Right cardiac atrium (tissue), 5 donors: ENCODE measurements around the gene IL17RB. TPM values are rescaled to one million over a fixed set of nuclear protein-coding genes. Genes with fewer than 3 reads are reported as not detected.
A peak's percentile ranks its signal among the peaks of the same experiment; 100 is the strongest.

Experiments
- ATAC-seq, 2 donors: fragments of 200-7000 bp; cut with Tn5 transposase; one replicate each; pipeline versions ENCODE4 v1.8.0 to v1.9.1; 2020; ENCODE audit warnings: moderate library complexity in 2 of 2, mild to moderate bottlenecking in 1 of 2
- DNase-seq, 3 donors: peaks; one replicate each; pipeline ENCODE4 v3.0.0-alpha.2; 2020
- H3K27ac ChIP-seq: one replicate; pipeline ENCODE4 v1.5.1; 2013; ENCODE audit warnings: mild to moderate bottlenecking, low read length, control low read depth, moderate library complexity
- H3K27me3 ChIP-seq: one replicate; pipeline ENCODE4 v1.6.1; 2013; ENCODE audit not compliant: control insufficient read depth, insufficient read depth
- H3K4me1 ChIP-seq: one replicate; pipeline ENCODE4 v1.6.1; 2013; ENCODE audit warnings: low read length; ENCODE audit not compliant: control insufficient read depth, insufficient read depth
- H3K4me3 ChIP-seq: one replicate; pipeline ENCODE4 v1.5.1; 2013; ENCODE audit warnings: low read length, control low read depth
- H3K9me3 ChIP-seq: one replicate; pipeline ENCODE4 v1.6.1; 2013; ENCODE audit warnings: low read length; ENCODE audit not compliant: control insufficient read depth
- WGBS: extraction: QIAGEN DNeasy Blood & Tissue Kit; methylation state at CpG from one replicate; pipeline ENCODE4 v1.1.7; 2013; 5-methylcytosine and 5-hydroxymethylcytosine counted together
- intact Hi-C, 4 donors: fragments of 100-400 bp; cut with DNase I; formaldehyde crosslinking; loops; one replicate each; pipeline versions ENCODE4 v1.11.0 to v1.14.0; 2022 to 2023
- long read RNA-seq, 4 donors: library from polyadenylated mRNA; unstranded; transcript quantifications; one replicate each; pipeline ENCODE4 v2.0.0, GENCODE V29; 2020 to 2021
- polyA plus RNA-seq: library from polyadenylated mRNA; stranded (reverse); fragments of 200-250 nt; gene quantifications from one replicate; pipeline ENCODE4 v1.2.3, GENCODE V29; 2013
- total RNA-seq, 4 donors: library from RNA; stranded (reverse); fragmentation: NEBNext Ultra II Directional; extraction: Animal tissue kit (Norgen Biotek cat#: 25700); gene quantifications; one replicate each; pipeline ENCODE4 v1.2.1, GENCODE V29; 2021
- donor health status: healthy with polysubstance abuse.
- donor health status: DM: no; HTN: yes; CAD: no.
- donor health status: DM: no; HTN: no; CAD: no.
- donor health status: DM: no; HTN: yes; CAD: no; lungs with severe emphysema.
- donor health status: DM: yes; HTN: yes; CAD: no.

IL17RB gene, protein sequence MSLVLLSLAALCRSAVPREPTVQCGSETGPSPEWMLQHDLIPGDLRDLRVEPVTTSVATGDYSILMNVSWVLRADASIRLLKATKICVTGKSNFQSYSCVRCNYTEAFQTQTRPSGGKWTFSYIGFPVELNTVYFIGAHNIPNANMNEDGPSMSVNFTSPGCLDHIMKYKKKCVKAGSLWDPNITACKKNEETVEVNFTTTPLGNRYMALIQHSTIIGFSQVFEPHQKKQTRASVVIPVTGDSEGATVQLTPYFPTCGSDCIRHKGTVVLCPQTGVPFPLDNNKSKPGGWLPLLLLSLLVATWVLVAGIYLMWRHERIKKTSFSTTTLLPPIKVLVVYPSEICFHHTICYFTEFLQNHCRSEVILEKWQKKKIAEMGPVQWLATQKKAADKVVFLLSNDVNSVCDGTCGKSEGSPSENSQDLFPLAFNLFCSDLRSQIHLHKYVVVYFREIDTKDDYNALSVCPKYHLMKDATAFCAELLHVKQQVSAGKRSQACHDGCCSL
- total RNA-seq = 1 to 10 TPM; 1.4 to 2.9 (median 2.2) TPM
- polyA plus RNA-seq = 1.3 TPM
- long read RNA-seq, donor 1, partial matches to known transcripts = 0 of 6 reads
- long read RNA-seq, donor 1, other reads (novel, unspliced or antisense) = 4 of 6 reads
- long read RNA-seq, donor 2, partial matches to known transcripts = 0 of 2 reads
- long read RNA-seq, donor 2, other reads (novel, unspliced or antisense) = 2 of 2 reads
- long read RNA-seq, donor 3, partial matches to known transcripts = 0 of 5 reads
- long read RNA-seq, donor 3, other reads (novel, unspliced or antisense) = 2 of 5 reads
- long read RNA-seq, donor 4 = 0 reads

GRCh38 chr3:53846134-53846850 lies at the start of gene IL17RB, which contains the start of gene CHDH:
Gene IL17RB, plus strand, starts transcription at chr3:53846568. Its CDS starts 21 bp downstream, at chr3:53846589.
Gene CHDH, minus strand, starts transcription at chr3:53846419. Its CDS starts 22,411 bp downstream, at chr3:53824008.
- 2% methylated on average over 91 of the region's 91 CpGs for WGBS

DNA sequence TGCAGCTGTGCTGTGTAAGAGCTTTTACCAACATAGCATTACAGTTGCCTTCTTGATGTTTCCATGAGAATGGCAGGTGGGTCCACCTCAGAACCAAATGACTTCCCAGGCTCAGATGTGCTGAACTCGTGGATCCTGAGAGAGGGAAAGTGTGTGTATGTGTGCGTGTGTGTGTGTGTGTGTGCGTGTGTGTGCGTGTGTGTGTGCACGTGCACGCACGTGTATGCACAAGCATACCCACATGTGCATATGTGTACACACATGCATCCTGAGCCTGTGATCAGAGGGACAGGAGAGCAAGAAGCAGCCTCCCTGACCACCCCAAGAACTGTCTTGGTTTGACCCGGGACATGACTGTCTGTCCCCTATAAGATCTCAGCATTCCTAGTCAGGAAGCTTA lies 48.2 kb upstream of the IL17RB start:
- intact Hi-C loops = no loop called here
- H3K9me3 ChIP-seq = no peaks in the 10 kb centered on the region
- no peak overlapping the region for H3K27ac ChIP-seq
- DNase-seq (no peak), ATAC-seq (no peak)
- H3K4me3 ChIP-seq = no peak overlapping the region
- no peaks in the 10 kb centered on the region for H3K27me3 ChIP-seq
- WGBS = 84% methylated on average over 8 of the region's 8 CpGs
- no peaks in the 10 kb centered on the region for H3K4me1 ChIP-seq

More at GRCh38 chr3:53846134-53846850, at the start of gene IL17RB, which contains the start of gene CHDH:
- H3K4me1 ChIP-seq = peaks cover 6% of the 10 kb centered on the region
- no peaks in the 10 kb centered on the region for H3K27me3 ChIP-seq
- H3K4me3 ChIP-seq = peak within 1 kb of the TSS; percentile 58
- DNase-seq (peak; percentile 60 to 86 (median 83)), ATAC-seq (peak; percentile 84 to 87)
- H3K9me3 ChIP-seq = no peaks in the 10 kb centered on the region
- no peak within 1 kb of the TSS for H3K27ac ChIP-seq
- intact Hi-C loops = no loop called here

- Histone ChIP-seq H3K27me3 (no peaks in the 10 kb centered on the region), H3K4me1 (peaks cover 3% of the 10 kb centered on the region), H3K4me3 (no peak overlapping the region), H3K27ac (no peak overlapping the region), H3K9me3 (no peaks in the 10 kb centered on the region)
- DNase-seq (no peak), ATAC-seq (no peak)
- 89% methylated on average over 12 of the region's 12 CpGs for WGBS
- intact Hi-C loops = no loop called here
These were observed 47.0 kb upstream of the IL17RB start for GRCh38 chr3:53799338-53799865.

GRCh38 chr3:53800041-53800906 lies 46.1 kb upstream of the IL17RB start:
- intact Hi-C loops = no loop called here
- WGBS = 86% methylated on average over 16 of the region's 16 CpGs

GRCh38 chr3:53801319-53801718 lies 45.0 kb upstream of the IL17RB start:
- DNase-seq (no peak), ATAC-seq (no peak)
- Histone ChIP-seq H3K4me3 (no peak overlapping the region), H3K27ac (no peak overlapping the region), H3K4me1 (peaks cover 9% of the 10 kb centered on the region), H3K27me3 (no peaks in the 10 kb centered on the region), H3K9me3 (no peaks in the 10 kb centered on the region)
- WGBS = 89% methylated on average over 9 of the region's 9 CpGs
- intact Hi-C loops = no loop called here

More at GRCh38 chr3:53800041-53800906, 46.1 kb upstream of the IL17RB start:
- no peak overlapping the region for H3K27ac ChIP-seq
- H3K9me3 ChIP-seq = no peaks in the 10 kb centered on the region
- peaks cover 7% of the 10 kb centered on the region for H3K4me1 ChIP-seq
- ATAC-seq = no peak
- no peak for DNase-seq
- no peaks in the 10 kb centered on the region for H3K27me3 ChIP-seq
- H3K4me3 ChIP-seq = no peak overlapping the region

- Histone ChIP-seq H3K27ac (no peak overlapping the region), H3K9me3 (no peaks in the 10 kb centered on the region), H3K4me1 (peaks cover 9% of the 10 kb centered on the region), H3K4me3 (no peak overlapping the region), H3K27me3 (no peaks in the 10 kb centered on the region)
- no peak for DNase-seq
- no peak for ATAC-seq
- intact Hi-C loops = no loop called here
- 86% methylated on average over 8 of the region's 8 CpGs for WGBS
These were observed 44.0 kb upstream of the IL17RB start for GRCh38 chr3:53802256-53802880.

DNA sequence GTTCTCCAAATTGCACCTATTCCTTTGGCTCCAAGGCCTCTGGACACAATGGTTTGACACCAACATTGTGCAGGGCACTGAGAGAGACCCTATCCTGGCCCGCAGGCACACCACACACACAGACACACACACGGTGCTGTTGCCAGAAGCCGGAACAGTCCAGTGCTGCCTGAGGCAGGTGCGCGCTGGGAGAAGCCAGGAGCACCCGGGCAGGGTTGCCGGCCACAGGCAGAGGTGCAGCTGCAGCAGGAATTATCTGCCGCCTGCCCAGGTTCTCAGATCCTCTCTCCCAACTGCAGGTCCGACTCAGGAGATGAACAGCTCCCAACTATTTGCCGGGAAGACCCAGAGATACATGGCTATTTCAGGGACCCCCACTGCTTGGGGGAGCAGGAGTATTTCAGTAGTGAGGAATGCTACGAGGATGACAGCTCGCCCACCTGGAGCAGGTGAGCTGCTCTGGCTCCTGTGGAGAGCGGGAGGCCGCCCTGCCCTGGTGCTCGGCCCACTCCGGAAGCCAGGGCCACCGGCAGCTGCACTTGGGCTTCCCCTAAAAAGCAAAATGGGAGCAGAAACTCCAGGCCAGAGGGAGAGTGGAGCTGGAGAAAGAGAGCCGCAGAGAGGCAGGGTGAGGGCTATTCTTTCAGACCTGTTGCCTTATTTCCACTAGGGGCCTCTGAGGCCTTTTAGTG lies 43.1 kb upstream of the IL17RB start:
- intact Hi-C loops = no loop called here
- H3K27me3 ChIP-seq = no peaks in the 10 kb centered on the region
- no peak for ATAC-seq
- no peak overlapping the region for H3K27ac ChIP-seq
- H3K9me3 ChIP-seq = no peaks in the 10 kb centered on the region
- no peak overlapping the region for H3K4me3 ChIP-seq
- DNase-seq = no peak
- 92% methylated on average over 18 of the region's 18 CpGs for WGBS
- H3K4me1 ChIP-seq = peaks cover 9% of the 10 kb centered on the region

DNA sequence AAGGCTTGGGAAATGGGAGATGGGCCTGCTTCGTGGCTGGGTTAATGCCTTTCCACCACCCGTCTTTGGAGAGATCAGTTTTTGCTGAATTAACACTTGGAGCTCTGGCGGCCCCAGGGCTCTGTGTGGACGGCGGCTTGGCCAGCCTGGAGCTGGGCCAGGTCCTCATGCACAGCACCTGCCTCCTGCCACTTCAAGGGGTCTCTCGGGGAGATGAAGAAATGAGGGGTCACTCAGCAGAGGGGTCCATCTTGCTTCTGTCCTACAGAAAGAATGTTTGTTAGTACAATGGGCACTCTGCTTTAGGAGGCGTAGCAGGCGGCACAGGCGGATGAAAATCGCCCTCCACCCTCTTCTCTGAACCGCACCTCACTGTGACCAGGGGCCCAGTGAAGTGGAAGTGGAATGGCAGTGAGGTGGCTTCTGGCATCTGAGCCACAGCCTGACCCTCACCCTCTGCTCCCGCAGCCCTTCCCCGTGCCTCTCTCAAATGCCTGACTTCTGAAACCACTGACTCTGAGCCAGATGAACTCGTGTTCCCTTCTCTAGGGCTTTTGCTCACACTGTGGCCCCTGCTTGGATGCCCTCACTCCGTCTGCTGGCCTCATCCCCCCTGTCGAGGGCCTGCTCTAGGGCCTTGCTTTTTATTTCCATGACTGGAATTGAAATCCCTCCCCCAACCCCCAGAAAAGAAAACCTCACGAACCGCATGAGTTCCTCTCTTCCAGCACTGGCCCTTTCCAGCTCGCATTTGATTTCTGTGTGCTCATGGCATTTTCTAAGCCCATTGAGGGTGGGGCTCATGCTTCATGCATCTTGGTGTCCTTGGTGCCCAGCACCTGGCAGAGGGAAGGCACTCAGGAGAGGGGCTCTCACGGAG lies 42.3 kb upstream of the IL17RB start:
- 66% methylated on average over 20 of the region's 20 CpGs for WGBS
- H3K27ac ChIP-seq = no peak overlapping the region

More for the DNA sequence above, 42.3 kb upstream of the IL17RB start:
- intact Hi-C loops = no loop called here
- DNase-seq (no peak), ATAC-seq (no peak)
- no peaks in the 10 kb centered on the region for H3K9me3 ChIP-seq
- H3K27me3 ChIP-seq = no peaks in the 10 kb centered on the region
- peaks cover 9% of the 10 kb centered on the region for H3K4me1 ChIP-seq
- no peak overlapping the region for H3K4me3 ChIP-seq
